Stimulated activated CD4-positive, alpha-beta T cell treated with anti-CD3 and anti-CD28 coated beads, Interleukin-12 subunit alpha, Interleukin-12 subunit beta, amount 100 ng/mL, for 48 hours (primary cell): ENCODE results near the gene MTMR11.
"Not testable (repeated sequence)": the region's sequence is repeated elsewhere in the genome, so short reads cannot be mapped to it uniquely, and the experiment has no call there.

ENCODE experiments used
- DNase-seq, 3 donors: peaks; one replicate each; pipeline ENCODE4 v3.0.0-alpha.2; 2020; ENCODE audit warnings: low read depth in 2 of 3, low spot score in 1 of 3

MTMR11 gene

GRCh38 chr1:149936170-149936991, at the start of gene MTMR11:
TSS of gene MTMR11 (minus strand) at chr1:149936879. CDS start at chr1:149936647, 232 bp downstream.
- no peak for DNase-seq

- DNase-seq: no peak
These were observed 43.4 kb upstream of the MTMR11 start for GRCh38 chr1:149979972-149980540.

GRCh38 chr1:149979245-149979971, 42.7 kb upstream of the MTMR11 start:
- no peak for DNase-seq

GRCh38 chr1:149978547-149979023, 41.9 kb upstream of the MTMR11 start:
- no peak for DNase-seq

- no peak for DNase-seq
These were observed 40.7 kb upstream of the MTMR11 start for GRCh38 chr1:149977345-149977744.

- no peak for DNase-seq
These were observed 35.9 kb upstream of the MTMR11 start for GRCh38 chr1:149972547-149972946.

- no peak for DNase-seq
These were observed 31.0 kb upstream of the MTMR11 start for GRCh38 chr1:149967646-149968045.

- DNase-seq: no peak
These were observed 30.4 kb upstream of the MTMR11 start for GRCh38 chr1:149967041-149967440.

GRCh38 chr1:149966405-149966804, 29.7 kb upstream of the MTMR11 start:
- DNase-seq: no peak

GRCh38 chr1:149965440-149965839, 28.8 kb upstream of the MTMR11 start:
- DNase-seq: no peak

- DNase-seq: no peak
These were observed 26.7 kb upstream of the MTMR11 start for GRCh38 chr1:149963358-149963757.

- no peak for DNase-seq
These were observed 26.1 kb upstream of the MTMR11 start for GRCh38 chr1:149962736-149963135.

- peak in 1 of 3 donors; percentile 44 for DNase-seq
These were observed 25.5 kb upstream of the MTMR11 start for GRCh38 chr1:149962039-149962647.

- DNase-seq: not testable (repeated sequence)
These were observed 20.9 kb upstream of the MTMR11 start for GRCh38 chr1:149957548-149957947.

- no peak for DNase-seq
These were observed 13.2 kb upstream of the MTMR11 start for GRCh38 chr1:149949911-149950310.

- no peak for DNase-seq
These were observed 8.5 kb upstream of the MTMR11 start for GRCh38 chr1:149945206-149945605.

GRCh38 chr1:149942885-149943284, 6.2 kb upstream of the MTMR11 start:
- DNase-seq: no peak

GRCh38 chr1:149942207-149942606, 5.5 kb upstream of the MTMR11 start:
- DNase-seq: no peak

GRCh38 chr1:149940427-149940826, 3.7 kb upstream of the MTMR11 start:
- no peak for DNase-seq

- not testable (repeated sequence) for DNase-seq
These were observed 2.0 kb upstream of the MTMR11 start for GRCh38 chr1:149938668-149939003.

GRCh38 chr1:149937759-149938158, 1.1 kb upstream of the MTMR11 start:
- DNase-seq: peak in 1 of 3 donors; percentile 27
